HTR-8/SVneo (cell line): ENCODE data around the gene BCAS1.

ENCODE experiments used
- DNase-seq: peaks from one replicate; pipeline ENCODE4 v3.0.0; 2011; ENCODE audit warnings: low spot score, mixed read lengths; ENCODE audit not compliant: insufficient read length
- FAIRE-seq: peaks from 2 replicates; lab custom pipeline; 2011; peaks lifted over from hg19 to GRCh38; lab: Jason Lieb, UNC

BCAS1 gene

GRCh38 chr20:53918949-53919361, 151.4 kb downstream of the BCAS1 start:
- peak; percentile 77 for FAIRE-seq
- no peak for DNase-seq

- FAIRE-seq (no peak), DNase-seq (no peak)
Observed at GRCh38 chr20:53918020-53918311, 152.4 kb downstream of the BCAS1 start.

GRCh38 chr20:53917145-53918019, 153.0 kb downstream of the BCAS1 start:
- FAIRE-seq (peak; percentile 85), DNase-seq (no peak)

- DNase-seq (no peak), FAIRE-seq (peak; percentile 42)
Observed at GRCh38 chr20:53916173-53916512, 154.3 kb downstream of the BCAS1 start.

- FAIRE-seq (peak; percentile 88), DNase-seq (peak; percentile 99)
Observed at GRCh38 chr20:53915446-53916172, 154.8 kb downstream of the BCAS1 start.

- DNase-seq, result no peak
- peak; percentile 38 for FAIRE-seq
Observed at GRCh38 chr20:53914781-53915445, 155.5 kb downstream of the BCAS1 start.

GRCh38 chr20:53914091-53914780, 156.2 kb downstream of the BCAS1 start:
- DNase-seq, result no peak
- peak; percentile 33 for FAIRE-seq

- DNase-seq (no peak), FAIRE-seq (no peak)
Observed at GRCh38 chr20:53911301-53911700, 159.1 kb downstream of the BCAS1 start.

- DNase-seq (no peak), FAIRE-seq (peak; percentile 48)
Observed at GRCh38 chr20:53910351-53911002, 159.9 kb downstream of the BCAS1 start.

- peak; percentile 23 for FAIRE-seq
- no peak for DNase-seq
Observed at GRCh38 chr20:53907968-53908751, 162.2 kb downstream of the BCAS1 start.

GRCh38 chr20:53905820-53906191, 164.6 kb downstream of the BCAS1 start:
- FAIRE-seq (no peak), DNase-seq (no peak)

- DNase-seq, result no peak
- peak; percentile 80 for FAIRE-seq
Observed at GRCh38 chr20:53905019-53905819, 165.2 kb downstream of the BCAS1 start.

GRCh38 chr20:53904261-53904660, 166.1 kb downstream of the BCAS1 start:
- no peak for FAIRE-seq
- no peak for DNase-seq

GRCh38 chr20:53903652-53903987, 166.8 kb downstream of the BCAS1 start:
- FAIRE-seq, result no peak
- no peak for DNase-seq

GRCh38 chr20:53902968-53903651, 167.3 kb downstream of the BCAS1 start:
- DNase-seq (no peak), FAIRE-seq (no peak)

- no peak for DNase-seq
- no peak for FAIRE-seq
Observed at GRCh38 chr20:53901497-53902096, 168.8 kb downstream of the BCAS1 start.

- no peak for FAIRE-seq
- DNase-seq, result peak; percentile 70
Observed at GRCh38 chr20:53901064-53901463, 169.3 kb downstream of the BCAS1 start.
